Kidney epithelial cell (primary cell): ENCODE results near the gene TRPT1. TPM values are rescaled to one million over a fixed set of nuclear protein-coding genes. Genes with fewer than 3 reads are reported as not detected.

Experiments used
- DNase-seq: peaks from one replicate; pipeline ENCODE4 v3.0.0-alpha.2; 2010; ENCODE audit warnings: low read depth
- H3K27me3 ChIP-seq: 2 replicates; pipeline ENCODE4 v1.6.0; 2011; ENCODE audit warnings: low read length; ENCODE audit not compliant: control insufficient read depth, insufficient read depth
- H3K36me3 ChIP-seq: 2 replicates; pipeline ENCODE4 v1.5.1; 2011; ENCODE audit warnings: low read length; ENCODE audit not compliant: control insufficient read depth, insufficient read depth
- H3K4me3 ChIP-seq: 2 replicates; pipeline ENCODE4 v1.5.1; 2011; ENCODE audit warnings: low read depth, mild to moderate bottlenecking, control low read depth, low read length
- total RNA-seq: library from RNA; depleted of rRNA; stranded (reverse); fragments of >200 nt; gene quantifications from 2 replicates; pipeline ENCODE4 v1.2.3, GENCODE V29; 2015
- TF ChIP-seq, protein P1 (sequence below): IDR thresholded peaks from 2 replicates; pipeline ENCODE4 v1.5.1; 2011; ENCODE audit warnings: mild to moderate bottlenecking, moderate library complexity, low read length, control low read depth, inconsistent platforms; ENCODE audit not compliant: insufficient read depth, poor library complexity, severe bottlenecking

TRPT1 gene
- total RNA-seq, 1 donor from 2014 or later, result 77.1 TPM

GRCh38 chr11:64226507-64227051 is 593 bp upstream of the TRPT1 start:
- DNase-seq, result no peak
- TF ChIP-seq, protein P1, sequence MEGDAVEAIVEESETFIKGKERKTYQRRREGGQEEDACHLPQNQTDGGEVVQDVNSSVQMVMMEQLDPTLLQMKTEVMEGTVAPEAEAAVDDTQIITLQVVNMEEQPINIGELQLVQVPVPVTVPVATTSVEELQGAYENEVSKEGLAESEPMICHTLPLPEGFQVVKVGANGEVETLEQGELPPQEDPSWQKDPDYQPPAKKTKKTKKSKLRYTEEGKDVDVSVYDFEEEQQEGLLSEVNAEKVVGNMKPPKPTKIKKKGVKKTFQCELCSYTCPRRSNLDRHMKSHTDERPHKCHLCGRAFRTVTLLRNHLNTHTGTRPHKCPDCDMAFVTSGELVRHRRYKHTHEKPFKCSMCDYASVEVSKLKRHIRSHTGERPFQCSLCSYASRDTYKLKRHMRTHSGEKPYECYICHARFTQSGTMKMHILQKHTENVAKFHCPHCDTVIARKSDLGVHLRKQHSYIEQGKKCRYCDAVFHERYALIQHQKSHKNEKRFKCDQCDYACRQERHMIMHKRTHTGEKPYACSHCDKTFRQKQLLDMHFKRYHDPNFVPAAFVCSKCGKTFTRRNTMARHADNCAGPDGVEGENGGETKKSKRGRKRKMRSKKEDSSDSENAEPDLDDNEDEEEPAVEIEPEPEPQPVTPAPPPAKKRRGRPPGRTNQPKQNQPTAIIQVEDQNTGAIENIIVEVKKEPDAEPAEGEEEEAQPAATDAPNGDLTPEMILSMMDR, result no peak
- H3K36me3 ChIP-seq, result peaks cover 1% of the 10 kb centered on the region
- H3K27me3 ChIP-seq, result no peaks in the 10 kb centered on the region
- H3K4me3 ChIP-seq, result peak overlapping the region; percentile 93

DNA sequence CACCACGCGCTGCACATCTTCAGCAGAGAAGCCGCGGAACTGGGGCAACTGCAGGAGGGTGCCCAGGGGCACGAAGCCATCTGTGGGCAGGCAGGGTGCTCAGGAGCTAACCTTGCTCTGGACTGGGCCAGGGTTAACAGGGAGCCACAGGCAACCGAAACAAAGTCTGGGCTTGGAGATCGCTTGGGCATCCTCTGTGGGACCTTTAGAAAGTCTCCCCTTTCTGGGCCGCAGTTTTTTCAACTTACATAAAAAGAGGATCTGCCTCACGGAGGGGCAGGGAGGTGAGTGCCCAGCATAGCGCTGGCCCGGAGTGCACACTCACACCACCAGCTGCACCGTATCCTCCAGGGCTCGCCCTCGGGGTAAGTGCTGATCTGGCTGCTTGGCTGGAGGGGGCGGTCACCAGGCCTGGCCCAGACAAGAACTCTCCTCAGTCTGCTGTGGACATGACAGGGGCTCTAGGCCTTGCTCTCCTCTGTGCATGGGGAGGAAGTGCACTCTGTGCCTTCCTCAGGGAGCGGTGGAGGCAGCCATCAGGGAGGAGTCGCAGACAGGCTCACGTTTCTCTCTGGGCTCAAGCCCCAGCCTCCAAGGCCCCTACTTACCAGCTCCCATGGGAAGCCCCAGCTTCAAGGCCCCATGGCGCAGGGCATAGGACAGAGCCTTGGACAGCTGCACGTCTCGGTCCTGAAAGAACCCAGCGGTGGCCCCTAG is 937 bp downstream of the TRPT1 start:
- no peak for DNase-seq
- H3K36me3 ChIP-seq, result peaks cover 1% of the 10 kb centered on the region
- H3K27me3 ChIP-seq, result no peaks in the 10 kb centered on the region
- H3K4me3 ChIP-seq, result peak overlapping the region; percentile 93
- TF ChIP-seq, protein P1, result no peak

- Histone ChIP-seq H3K36me3 (peaks cover 1% of the 10 kb centered on the region), H3K4me3 (no peak overlapping the region), H3K27me3 (no peaks in the 10 kb centered on the region)
- DNase-seq, result no peak
- TF ChIP-seq, protein P1, result no peak
Observed at GRCh38 chr11:64224151-64224890, 1.7 kb downstream of the TRPT1 start.

DNA sequence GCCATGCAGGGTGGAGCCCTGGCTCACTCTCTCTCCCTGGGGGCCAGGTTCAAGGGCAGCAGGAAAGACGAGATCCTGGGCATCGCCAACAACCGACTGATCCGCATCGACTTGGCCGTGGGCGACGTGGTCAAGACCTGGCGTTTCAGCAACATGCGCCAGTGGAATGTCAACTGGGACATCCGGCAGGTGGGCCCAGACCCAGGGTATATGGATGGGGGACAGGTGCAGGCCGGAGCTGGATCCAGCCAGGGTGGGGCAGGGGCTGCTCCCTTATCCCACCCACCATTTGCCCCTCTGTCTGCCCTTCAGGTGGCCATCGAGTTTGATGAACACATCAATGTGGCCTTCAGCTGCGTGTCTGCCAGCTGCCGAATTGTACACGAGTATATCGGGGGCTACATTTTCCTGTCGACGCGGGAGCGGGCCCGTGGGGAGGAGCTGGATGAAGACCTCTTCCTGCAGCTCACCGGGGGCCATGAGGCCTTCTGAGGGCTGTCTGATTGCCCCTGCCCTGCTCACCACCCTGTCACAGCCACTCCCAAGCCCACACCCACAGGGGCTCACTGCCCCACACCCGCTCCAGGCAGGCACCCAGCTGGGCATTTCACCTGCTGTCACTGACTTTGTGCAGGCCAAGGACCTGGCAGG is 2.9 kb downstream of the TRPT1 start:
- H3K36me3 ChIP-seq, result peaks cover 1% of the 10 kb centered on the region
- TF ChIP-seq, protein P1, result no peak
- DNase-seq, result no peak
- H3K4me3 ChIP-seq, result no peak overlapping the region
- no peaks in the 10 kb centered on the region for H3K27me3 ChIP-seq

GRCh38 chr11:64222651-64223000 is 3.4 kb downstream of the TRPT1 start:
- Histone ChIP-seq H3K36me3 (peaks cover 1% of the 10 kb centered on the region), H3K4me3 (no peak overlapping the region), H3K27me3 (no peaks in the 10 kb centered on the region)
- TF ChIP-seq, protein P1, result no peak
- no peak for DNase-seq
